ENCODE results near the gene UBXN4.

The UBXN4 gene

DNA sequence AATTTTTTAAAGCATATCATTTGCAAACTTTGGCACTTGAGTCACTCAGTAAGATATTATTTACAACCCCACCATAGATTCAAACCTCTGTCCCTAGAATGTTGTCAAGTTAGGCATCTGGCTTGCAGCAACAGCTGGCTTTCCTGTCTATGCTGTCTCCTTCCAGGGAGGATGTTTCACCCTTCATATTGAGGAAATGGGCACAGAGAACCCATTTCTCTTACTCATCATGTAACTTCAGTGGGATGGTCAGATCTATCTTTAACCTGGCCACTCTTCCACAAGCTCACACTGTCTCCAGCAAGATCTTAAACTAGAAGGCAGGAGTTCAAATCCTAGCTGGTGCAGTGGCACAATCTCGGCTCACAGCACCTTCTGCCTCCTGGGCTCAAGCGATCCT, 79.5 kb downstream of the UBXN4 start:
- Histone ChIP-seq H3K4me2 (ENCODE audit: low read depth, low read length, poor library complexity, severe bottlenecking) (peak overlapping the region; percentile 91), H4K20me1 (ENCODE audit: insufficient read depth, low read length, poor library complexity, severe bottlenecking) (no peaks in the 10 kb centered on the region), H3K79me2 (ENCODE audit: insufficient read depth, low read length) (peaks cover 13% of the 10 kb centered on the region; the same call in 1 of the 2 replicates), H3K9me3 (ENCODE audit: insufficient read depth, low read depth, low read length) (peaks cover 15% of the 10 kb centered on the region; the same call in 1 of the 2 replicates), H3F3A (ENCODE audit: low read depth) (0 out of 2 replicates have a peak, but pooled peaks cover 6% of the 10 kb centered on the region), H3K4me3 (ENCODE audit: low read length, poor library complexity, severe bottlenecking) (peak overlapping the region; percentile 79), H3K9me2 (replicated peaks; ENCODE audit: low read depth, low read length) (no peaks in the 10 kb centered on the region), H3K27me3 (ENCODE audit: insufficient read depth, low read length, poor library complexity, severe bottlenecking) (no peaks in the 10 kb centered on the region), H3K36me3 (ENCODE audit: insufficient read depth, low read length) (no peaks in the 10 kb centered on the region), H3K4me1 (ENCODE audit: insufficient read depth, low read length, poor library complexity, severe bottlenecking) (peaks cover 34% of the 10 kb centered on the region), H3K9ac (ENCODE audit: low read depth, low read length, poor library complexity, severe bottlenecking) (peak overlapping the region; percentile 80), H2AFZ (ENCODE audit: low read length) (no peak overlapping the region)
- TF ChIP-seq, protein P1, sequence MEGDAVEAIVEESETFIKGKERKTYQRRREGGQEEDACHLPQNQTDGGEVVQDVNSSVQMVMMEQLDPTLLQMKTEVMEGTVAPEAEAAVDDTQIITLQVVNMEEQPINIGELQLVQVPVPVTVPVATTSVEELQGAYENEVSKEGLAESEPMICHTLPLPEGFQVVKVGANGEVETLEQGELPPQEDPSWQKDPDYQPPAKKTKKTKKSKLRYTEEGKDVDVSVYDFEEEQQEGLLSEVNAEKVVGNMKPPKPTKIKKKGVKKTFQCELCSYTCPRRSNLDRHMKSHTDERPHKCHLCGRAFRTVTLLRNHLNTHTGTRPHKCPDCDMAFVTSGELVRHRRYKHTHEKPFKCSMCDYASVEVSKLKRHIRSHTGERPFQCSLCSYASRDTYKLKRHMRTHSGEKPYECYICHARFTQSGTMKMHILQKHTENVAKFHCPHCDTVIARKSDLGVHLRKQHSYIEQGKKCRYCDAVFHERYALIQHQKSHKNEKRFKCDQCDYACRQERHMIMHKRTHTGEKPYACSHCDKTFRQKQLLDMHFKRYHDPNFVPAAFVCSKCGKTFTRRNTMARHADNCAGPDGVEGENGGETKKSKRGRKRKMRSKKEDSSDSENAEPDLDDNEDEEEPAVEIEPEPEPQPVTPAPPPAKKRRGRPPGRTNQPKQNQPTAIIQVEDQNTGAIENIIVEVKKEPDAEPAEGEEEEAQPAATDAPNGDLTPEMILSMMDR (conservative IDR thresholded peaks at IDR 0.05; ENCODE audit: low read length), result no peak
- no peak for TF ChIP-seq EZH2phosphoT487 (IDR thresholded peaks at IDR 0.05; ENCODE audit: borderline replicate concordance)

DNA sequence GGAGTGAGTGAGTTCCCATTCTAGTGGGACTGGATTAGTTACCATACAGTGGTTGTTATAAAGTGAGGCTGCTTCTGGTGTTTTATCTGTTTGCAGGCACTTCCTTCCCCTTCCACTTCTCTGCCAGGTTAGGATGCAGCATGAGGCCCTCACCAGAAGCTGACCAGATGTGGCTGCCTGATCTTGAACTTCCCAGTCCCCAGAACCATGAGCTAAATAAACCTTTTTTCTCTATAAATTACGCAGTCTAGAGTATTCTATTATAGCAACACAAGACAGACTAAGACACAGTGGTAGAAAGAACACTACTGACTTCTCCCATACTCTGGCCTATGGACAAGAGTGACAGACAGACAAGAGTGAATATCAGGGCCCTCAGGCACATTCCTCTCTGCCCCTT, 81.2 kb downstream of the UBXN4 start:
- Histone ChIP-seq H3K4me3 (ENCODE audit: low read length, poor library complexity, severe bottlenecking) (no peak overlapping the region), H3K4me1 (ENCODE audit: insufficient read depth, low read length, poor library complexity, severe bottlenecking) (peaks cover 34% of the 10 kb centered on the region), H3K9me3 (ENCODE audit: insufficient read depth, low read depth, low read length) (peaks cover 15% of the 10 kb centered on the region; the same call in 1 of the 2 replicates), H3K4me2 (ENCODE audit: low read depth, low read length, poor library complexity, severe bottlenecking) (no peak overlapping the region), H3K36me3 (ENCODE audit: insufficient read depth, low read length) (no peaks in the 10 kb centered on the region), H3K27me3 (ENCODE audit: insufficient read depth, low read length, poor library complexity, severe bottlenecking) (no peaks in the 10 kb centered on the region), H3F3A (ENCODE audit: low read depth) (0 out of 2 replicates have a peak, but pooled peaks cover 6% of the 10 kb centered on the region), H3K79me2 (ENCODE audit: insufficient read depth, low read length) (peaks cover 13% of the 10 kb centered on the region; the same call in 1 of the 2 replicates), H2AFZ (ENCODE audit: low read length) (no peak overlapping the region), H3K9ac (ENCODE audit: low read depth, low read length, poor library complexity, severe bottlenecking) (no peak overlapping the region), H3K9me2 (replicated peaks; ENCODE audit: low read depth, low read length) (no peaks in the 10 kb centered on the region), H4K20me1 (ENCODE audit: insufficient read depth, low read length, poor library complexity, severe bottlenecking) (no peaks in the 10 kb centered on the region)
- no peak for TF ChIP-seq EZH2phosphoT487 (IDR thresholded peaks at IDR 0.05; ENCODE audit: borderline replicate concordance)
- TF ChIP-seq, protein P1 (conservative IDR thresholded peaks at IDR 0.05; ENCODE audit: low read length), result no peak

DNA sequence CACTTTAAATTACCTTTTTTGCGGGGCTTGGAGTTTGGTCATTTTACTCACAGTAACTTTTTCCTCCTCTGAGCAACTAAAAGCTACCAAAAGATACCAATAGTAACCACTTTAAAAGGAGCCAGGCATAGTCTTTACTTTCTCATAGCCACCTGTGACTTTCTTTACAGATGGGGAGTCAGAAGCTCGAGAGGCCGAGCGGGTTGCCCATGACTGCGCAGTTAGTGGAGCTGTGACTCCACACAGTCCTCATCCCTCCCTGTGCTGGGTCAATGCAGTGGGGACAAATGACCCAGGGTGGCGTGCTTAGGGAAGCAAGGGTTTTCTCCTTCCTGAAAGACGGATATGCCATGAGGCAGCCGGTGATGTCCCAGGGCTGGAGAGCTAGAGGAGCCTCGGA, 83.5 kb downstream of the UBXN4 start:
- Histone ChIP-seq H3K4me3 (ENCODE audit: low read length, poor library complexity, severe bottlenecking) (no peak overlapping the region), H2AFZ (ENCODE audit: low read length) (no peak overlapping the region), H3K9ac (ENCODE audit: low read depth, low read length, poor library complexity, severe bottlenecking) (no peak overlapping the region), H3F3A (ENCODE audit: low read depth) (0 out of 2 replicates have a peak, but pooled peaks cover 5% of the 10 kb centered on the region), H3K27me3 (ENCODE audit: insufficient read depth, low read length, poor library complexity, severe bottlenecking) (no peaks in the 10 kb centered on the region), H3K4me1 (ENCODE audit: insufficient read depth, low read length, poor library complexity, severe bottlenecking) (peaks cover 27% of the 10 kb centered on the region), H3K36me3 (ENCODE audit: insufficient read depth, low read length) (no peaks in the 10 kb centered on the region), H3K9me2 (replicated peaks; ENCODE audit: low read depth, low read length) (no peaks in the 10 kb centered on the region), H3K79me2 (ENCODE audit: insufficient read depth, low read length) (peaks cover 13% of the 10 kb centered on the region; the same call in 1 of the 2 replicates), H3K9me3 (ENCODE audit: insufficient read depth, low read depth, low read length) (peaks cover 15% of the 10 kb centered on the region; the same call in 1 of the 2 replicates), H4K20me1 (ENCODE audit: insufficient read depth, low read length, poor library complexity, severe bottlenecking) (no peaks in the 10 kb centered on the region), H3K4me2 (ENCODE audit: low read depth, low read length, poor library complexity, severe bottlenecking) (no peak overlapping the region)
- TF ChIP-seq, protein P1 (conservative IDR thresholded peaks at IDR 0.05; ENCODE audit: low read length), result no peak
- TF ChIP-seq EZH2phosphoT487 (IDR thresholded peaks at IDR 0.05; ENCODE audit: borderline replicate concordance), result no peak

Measured in Loucy (cell line).